Measurements from ENCODE around the gene TRIM15. TPM values are rescaled to one million over a fixed set of nuclear protein-coding genes. Genes with fewer than 3 reads are reported as not detected.
"Not testable (repeated sequence)": the region's sequence is repeated elsewhere in the genome, so short reads cannot be mapped to it uniquely, and the experiment has no call there.

Gene TRIM15
- under 1 TPM; 0.13 to 0.41 (median 0.25) TPM for polyA plus RNA-seq (ENCODE audit: insufficient read length in 4 of 4)

DNA sequence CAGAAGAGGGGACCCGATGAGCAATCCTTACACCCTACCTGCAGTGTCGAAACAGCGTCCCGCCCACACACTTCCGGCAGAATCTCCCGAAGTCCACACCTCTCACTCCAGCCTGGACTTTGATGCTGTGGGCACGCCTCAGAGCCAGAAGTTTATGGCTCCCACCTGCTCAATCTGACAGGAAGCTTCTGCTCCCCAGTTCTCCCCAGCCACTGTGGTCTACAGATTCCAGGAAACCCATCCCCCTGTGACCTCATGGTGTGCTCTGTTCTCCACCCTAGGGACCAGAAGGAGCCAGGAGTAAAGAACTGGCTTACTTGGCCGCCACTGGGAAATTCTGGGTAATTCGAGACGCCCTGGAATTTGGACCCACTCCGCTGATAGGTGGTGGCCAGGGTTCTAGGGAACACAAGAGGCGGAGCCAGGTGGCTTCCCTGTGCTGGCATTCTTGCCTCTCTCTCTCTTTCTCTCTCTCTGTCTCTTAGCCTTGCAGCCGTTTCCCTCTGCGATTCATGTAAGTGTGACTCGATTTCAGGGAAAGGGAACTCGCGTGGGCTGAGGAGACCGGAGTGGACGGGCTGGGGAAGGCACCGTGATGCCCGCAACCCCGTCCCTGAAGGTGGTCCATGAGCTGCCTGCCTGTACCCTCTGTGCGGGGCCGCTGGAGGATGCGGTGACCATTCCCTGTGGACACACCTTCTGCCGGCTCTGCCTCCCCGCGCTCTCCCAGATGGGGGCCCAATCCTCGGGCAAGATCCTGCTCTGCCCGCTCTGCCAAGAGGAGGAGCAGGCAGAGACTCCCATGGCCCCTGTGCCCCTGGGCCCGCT is at the start of gene TRIM15:
TSS of gene TRIM15 (plus strand) at position 457 of the 828 bp plus-strand sequence. CDS start at position 596, 139 bp downstream.
- DNase-seq (ENCODE audit: low read depth in 4 of 4, low spot score in 3 of 4): no peak

DNA sequence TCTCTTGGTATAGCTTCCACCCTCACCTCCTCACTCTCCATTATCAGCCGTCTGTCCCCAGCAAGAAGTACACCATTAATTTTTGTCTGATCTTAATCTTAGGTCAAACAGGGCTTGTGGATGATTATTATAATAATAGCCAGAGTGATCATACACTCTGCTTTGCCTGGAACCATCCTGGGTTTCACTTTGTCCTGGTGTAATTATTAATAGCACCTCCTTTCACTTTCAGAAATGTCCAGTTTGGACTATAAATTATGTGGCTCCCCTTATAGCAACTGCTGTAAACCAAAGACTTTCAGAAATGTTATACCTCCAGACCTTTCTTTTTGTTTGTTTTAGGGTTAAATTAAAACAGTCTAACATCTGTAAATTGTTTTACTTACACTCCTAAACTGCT is 49.5 kb upstream of the TRIM15 start:
- no peak for DNase-seq (ENCODE audit: low read depth in 4 of 4, low spot score in 3 of 4)

GRCh38 chr6:30116724-30117123 is 46.6 kb upstream of the TRIM15 start:
- no peak for DNase-seq (ENCODE audit: low read depth in 4 of 4, low spot score in 3 of 4)

- DNase-seq (ENCODE audit: low read depth in 4 of 4, low spot score in 3 of 4): not testable (repeated sequence)
Measured at GRCh38 chr6:30118691-30119090, 44.7 kb upstream of the TRIM15 start.

- DNase-seq (ENCODE audit: low read depth in 4 of 4, low spot score in 3 of 4): no peak
Measured at GRCh38 chr6:30121446-30122366, 41.6 kb upstream of the TRIM15 start.

DNA sequence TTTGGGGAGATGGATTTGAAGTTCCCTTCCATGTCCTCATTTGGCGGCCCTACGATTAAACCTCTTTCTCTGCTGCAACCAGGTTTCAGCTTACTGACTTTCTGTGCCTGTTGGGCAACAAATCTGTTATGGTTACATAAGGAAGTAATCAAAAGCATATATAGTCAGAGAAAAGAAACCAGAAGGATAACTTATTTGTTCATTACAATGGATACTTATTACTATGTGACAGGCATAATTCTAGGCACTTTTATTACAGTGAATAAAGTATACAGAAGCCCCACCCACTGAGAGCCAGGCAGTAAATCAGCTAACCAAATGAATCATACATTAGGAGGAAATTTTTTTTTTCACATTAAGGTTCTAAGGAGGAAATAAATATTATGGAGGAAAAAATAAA is 40.8 kb upstream of the TRIM15 start:
- DNase-seq (ENCODE audit: low read depth in 4 of 4, low spot score in 3 of 4): no peak

DNA sequence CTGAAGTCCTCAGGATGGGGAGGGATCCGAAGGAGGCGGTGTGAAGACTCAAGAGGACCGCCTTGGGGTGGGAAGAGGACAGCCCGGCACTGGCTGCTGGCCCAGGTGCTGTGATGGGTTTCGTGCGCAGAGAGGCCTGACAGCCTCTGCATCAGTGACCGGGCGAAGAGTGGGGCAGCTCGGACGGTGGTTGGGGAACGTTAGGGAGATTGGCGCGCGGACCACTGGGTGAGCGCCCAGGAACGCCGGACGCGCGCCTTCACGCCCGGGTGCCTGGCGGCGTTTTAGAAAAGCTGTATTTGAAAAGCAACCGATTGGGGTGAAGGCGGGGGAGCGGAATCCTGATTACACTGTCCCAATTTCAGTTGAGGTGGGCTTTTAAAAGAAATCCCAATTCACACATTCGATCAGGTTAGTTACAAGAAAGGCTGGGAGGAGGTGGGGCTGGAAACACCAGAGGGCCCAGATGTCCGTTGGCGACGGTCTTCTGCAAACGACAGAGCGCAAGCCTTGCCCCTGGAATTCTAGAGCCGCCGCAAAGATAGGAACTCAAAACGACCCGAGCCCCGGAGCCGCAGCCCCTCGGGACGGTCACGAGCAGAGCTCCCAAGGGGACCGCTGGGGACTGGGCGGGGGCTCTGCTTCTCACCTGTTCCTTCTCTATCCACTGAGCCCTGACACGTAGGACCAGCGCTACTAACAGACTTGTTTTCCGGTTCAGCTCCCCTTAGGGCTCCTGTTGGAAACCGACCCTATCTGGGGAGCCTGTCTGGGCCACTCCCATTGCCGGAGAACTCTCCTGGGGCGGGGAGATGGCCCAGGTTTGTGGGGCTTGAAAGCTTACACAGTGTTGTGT is 35.9 kb upstream of the TRIM15 start:
- DNase-seq (ENCODE audit: low read depth in 4 of 4, low spot score in 3 of 4): peak in 1 of 4 donors; percentile 8

DNA sequence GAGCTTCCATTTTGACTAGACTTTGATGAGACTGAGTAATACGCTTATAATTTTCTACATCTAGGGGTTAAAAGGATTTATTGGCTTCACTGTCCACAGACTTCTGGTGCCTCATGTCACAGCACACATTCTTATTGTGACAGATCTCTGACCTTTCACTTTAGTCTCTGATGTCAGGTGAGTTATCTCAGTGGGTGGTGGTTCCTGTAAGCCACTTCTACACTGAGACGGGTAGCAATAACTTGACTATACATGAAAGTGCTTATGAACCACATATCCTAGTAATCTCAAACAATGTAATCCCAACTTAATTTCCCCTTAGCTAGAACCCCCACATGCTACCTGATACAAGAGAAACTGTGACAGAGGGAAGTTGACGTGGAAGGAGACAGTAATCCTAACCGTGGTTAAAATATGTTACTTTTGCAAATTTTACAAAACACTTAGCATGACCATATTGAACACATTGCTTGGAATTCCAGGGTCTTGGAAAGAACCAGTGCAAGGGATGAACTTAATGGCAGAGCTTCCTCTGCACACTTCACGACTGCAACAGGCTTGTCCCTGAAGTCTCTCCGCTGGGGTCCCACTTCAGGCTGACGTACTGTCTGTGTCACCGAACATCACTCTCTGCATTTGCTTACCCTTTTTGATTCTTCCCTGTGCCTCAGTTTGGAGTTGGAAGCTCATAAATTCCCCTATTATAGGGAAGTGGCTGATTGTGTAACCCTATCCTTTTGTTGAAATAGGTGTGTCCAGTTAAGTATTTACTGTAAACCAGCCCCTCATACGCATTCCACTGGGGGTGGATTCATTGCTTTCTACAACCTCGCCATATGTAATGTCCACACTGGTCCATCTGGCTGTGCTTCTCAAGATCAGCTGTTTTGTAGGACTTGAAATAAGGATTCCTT is 33.8 kb upstream of the TRIM15 start:
- DNase-seq (ENCODE audit: low read depth in 4 of 4, low spot score in 3 of 4): no peak

- no peak for DNase-seq (ENCODE audit: low read depth in 4 of 4, low spot score in 3 of 4)
Measured at GRCh38 chr6:30130179-30130679, 33.1 kb upstream of the TRIM15 start.

DNA sequence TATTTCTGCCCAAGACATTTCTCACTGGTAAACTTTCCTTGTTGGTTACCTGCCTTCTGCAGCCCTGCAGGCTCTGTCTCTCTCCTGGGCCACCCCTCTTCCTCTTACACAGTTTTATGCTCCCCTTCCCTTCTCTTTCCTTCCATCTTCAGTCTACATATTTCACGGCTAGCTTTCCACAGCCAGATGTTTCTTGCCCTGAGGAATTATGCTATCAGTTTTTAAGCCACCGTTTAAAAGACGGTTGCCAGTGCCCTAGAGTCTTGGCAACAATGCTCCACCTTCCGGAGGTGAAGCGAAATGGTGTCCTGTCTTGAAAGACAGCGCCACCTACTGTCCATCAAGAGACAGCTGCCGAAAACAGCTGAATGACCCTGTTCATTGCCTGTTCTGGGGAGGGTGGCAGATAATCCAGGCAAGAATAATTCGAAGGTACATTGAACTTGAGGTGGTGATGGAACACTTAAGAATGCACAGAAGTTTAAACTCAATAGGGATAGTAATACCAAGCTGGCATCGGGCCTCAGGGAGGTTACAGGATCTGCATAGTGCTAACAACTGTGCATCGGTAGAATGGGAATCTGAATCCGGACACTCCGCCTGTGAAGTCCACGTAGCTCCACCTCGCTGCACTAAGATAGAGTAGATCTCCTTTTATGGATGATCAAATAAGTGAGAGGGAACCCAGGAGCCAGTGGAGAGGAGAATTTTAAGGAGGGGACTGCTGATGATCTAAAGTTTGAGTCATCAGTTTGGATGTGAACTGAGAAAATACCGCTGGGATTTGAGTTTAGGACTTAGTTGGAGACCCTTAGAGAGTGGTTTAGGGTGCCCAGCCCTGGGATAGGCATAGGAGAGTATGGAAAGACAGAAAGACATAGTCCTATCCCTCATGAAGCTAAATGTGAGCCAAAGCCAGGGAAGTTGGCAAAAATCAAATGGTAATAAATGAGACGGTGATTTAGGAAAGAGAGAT is 32.2 kb upstream of the TRIM15 start:
- DNase-seq (ENCODE audit: low read depth in 4 of 4, low spot score in 3 of 4): peak; percentile 40 to 68 (median 61)

DNA sequence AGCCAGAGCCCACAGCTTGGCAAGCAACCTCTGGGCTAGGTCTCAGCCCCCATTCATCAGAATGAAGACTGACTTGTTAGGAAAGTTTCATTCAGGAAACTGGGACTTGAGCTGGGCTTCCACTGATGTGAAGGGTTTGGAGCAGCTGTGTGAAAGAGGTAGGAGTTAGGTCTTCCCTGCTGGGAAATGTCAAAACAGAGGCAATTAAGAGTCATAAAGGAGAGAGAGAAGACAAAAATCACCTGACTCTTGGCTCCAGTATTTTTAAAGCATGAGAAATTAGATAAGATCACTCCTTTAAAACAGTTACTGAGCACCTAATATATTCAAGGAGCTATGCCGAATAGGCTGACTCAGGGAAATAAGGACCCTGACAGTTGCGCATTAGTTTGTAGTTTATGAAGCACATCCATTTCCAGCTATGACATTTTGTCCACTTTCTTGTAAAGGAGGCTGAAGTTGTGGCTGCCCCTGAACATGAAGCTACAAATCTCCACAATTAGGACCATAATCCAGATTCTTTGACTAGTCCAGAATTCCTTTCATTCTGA is 31.3 kb upstream of the TRIM15 start:
- DNase-seq (ENCODE audit: low read depth in 4 of 4, low spot score in 3 of 4): no peak

- no peak for DNase-seq (ENCODE audit: low read depth in 4 of 4, low spot score in 3 of 4)
Measured at GRCh38 chr6:30135147-30135546, 28.2 kb upstream of the TRIM15 start.

GRCh38 chr6:30135757-30136156 is 27.6 kb upstream of the TRIM15 start, which contains the start of gene TRIM40:
Gene TRIM40 (plus strand): TSS chr6:30136140. CDS start chr6:30137037, 897 bp downstream.
- DNase-seq (ENCODE audit: low read depth in 4 of 4, low spot score in 3 of 4): no peak

DNA sequence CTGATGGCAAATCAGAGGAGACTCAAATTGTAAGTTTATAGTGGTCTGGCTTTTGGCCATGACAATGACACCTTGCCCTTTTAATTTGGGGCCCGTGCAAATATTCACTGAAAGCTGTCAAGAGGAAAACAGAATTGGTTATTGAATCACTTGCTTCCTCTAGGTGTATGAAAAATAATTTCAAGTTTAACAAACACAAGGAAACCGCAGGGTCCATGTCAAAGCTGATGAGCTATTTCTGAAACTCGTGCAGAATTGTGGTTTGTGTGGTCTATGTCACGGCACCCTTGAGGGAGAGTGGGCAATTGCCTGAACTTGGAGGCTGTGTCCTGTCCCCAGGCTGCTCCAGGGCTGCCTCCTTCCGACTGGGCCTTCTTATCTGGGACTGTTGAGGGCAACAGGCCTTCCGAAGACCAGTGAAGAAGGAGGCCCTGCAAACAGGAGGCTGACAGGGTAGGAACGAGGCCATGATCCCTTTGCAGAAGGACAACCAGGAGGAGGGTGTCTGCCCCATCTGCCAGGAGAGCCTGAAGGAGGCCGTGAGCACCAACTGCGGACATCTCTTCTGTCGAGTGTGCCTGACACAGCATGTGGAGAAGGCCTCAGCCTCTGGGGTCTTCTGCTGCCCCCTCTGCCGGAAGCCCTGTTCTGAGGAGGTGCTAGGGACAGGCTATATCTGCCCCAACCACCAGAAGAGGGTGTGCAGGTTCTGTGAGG is 26.6 kb upstream of the TRIM15 start:
- no peak for DNase-seq (ENCODE audit: low read depth in 4 of 4, low spot score in 3 of 4)

DNA sequence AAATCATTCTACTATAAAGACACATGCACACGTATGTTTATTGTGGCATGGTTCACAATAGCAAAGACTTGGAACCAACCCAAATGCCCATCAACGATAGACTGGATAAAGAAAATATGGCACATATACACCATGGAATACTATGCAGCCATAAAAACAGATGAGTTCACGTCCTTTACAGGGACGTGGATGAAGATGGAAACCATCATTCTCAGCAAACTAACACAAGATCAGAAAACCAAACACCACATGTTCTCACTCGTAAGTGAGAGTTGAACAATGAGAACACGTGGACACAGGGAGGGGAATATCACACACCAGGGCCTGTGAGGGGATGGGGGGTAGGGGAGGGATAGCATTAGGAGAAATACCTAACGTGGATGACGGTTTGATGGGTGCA is 23.1 kb upstream of the TRIM15 start:
- DNase-seq (ENCODE audit: low read depth in 4 of 4, low spot score in 3 of 4): not testable (repeated sequence)

- no peak for DNase-seq (ENCODE audit: low read depth in 4 of 4, low spot score in 3 of 4)
Measured at GRCh38 chr6:30142665-30143064, 20.7 kb upstream of the TRIM15 start.

- no peak for DNase-seq (ENCODE audit: low read depth in 4 of 4, low spot score in 3 of 4)
Measured at GRCh38 chr6:30143780-30144179, 19.6 kb upstream of the TRIM15 start.
